Gastrocnemius medialis (tissue), 4 donors: Measurements from ENCODE around the gene FTHL17.

ENCODE experiments used
- POLR2A ChIP-seq, 2 donors: fragments of 450-650 bp; IDR thresholded peaks; one replicate each; pipeline ENCODE4 v1.6.1; 2017; ENCODE audit warnings: antibody characterized with exemption in 2 of 2, mild to moderate bottlenecking in 2 of 2, moderate library complexity in 2 of 2
- TF ChIP-seq, protein P1 (sequence below), 5 experiments: fragments of 450-650 bp in 3 of 5; fragments of 200-600 bp in 2 of 5; sonication (generic) in 2 of 5; IDR thresholded peaks in 4 of 5; conservative IDR thresholded peaks in 1 of 5; 1 replicate in 4 of 5; 2 replicates in 1 of 5; pipeline ENCODE4 v1.5.1; 2016 to 2019; ENCODE audit warnings: antibody characterized with exemption in 5 of 5, mild to moderate bottlenecking in 3 of 5, moderate library complexity in 3 of 5

DNA sequence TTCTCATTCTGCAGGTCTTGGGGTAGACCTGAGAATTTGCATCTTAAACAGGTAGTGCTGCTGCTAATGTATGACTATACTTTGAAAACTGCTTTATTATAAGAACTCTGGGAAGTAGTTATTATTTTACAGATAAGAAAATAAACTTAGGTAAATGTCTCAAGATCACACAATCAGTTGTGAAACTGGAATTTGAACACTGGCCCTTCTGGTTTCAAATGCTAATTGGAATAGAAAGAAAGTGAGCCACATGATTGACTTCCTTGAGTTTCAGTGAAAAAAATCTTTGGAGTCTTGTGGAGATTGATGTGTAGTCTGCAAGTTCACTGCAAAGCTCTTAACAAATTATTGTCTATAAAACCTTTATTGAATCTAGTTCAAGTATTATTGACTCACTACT, 44.5 kb downstream of the FTHL17 start:
- TF ChIP-seq, protein P1, sequence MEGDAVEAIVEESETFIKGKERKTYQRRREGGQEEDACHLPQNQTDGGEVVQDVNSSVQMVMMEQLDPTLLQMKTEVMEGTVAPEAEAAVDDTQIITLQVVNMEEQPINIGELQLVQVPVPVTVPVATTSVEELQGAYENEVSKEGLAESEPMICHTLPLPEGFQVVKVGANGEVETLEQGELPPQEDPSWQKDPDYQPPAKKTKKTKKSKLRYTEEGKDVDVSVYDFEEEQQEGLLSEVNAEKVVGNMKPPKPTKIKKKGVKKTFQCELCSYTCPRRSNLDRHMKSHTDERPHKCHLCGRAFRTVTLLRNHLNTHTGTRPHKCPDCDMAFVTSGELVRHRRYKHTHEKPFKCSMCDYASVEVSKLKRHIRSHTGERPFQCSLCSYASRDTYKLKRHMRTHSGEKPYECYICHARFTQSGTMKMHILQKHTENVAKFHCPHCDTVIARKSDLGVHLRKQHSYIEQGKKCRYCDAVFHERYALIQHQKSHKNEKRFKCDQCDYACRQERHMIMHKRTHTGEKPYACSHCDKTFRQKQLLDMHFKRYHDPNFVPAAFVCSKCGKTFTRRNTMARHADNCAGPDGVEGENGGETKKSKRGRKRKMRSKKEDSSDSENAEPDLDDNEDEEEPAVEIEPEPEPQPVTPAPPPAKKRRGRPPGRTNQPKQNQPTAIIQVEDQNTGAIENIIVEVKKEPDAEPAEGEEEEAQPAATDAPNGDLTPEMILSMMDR (IDR thresholded peaks at IDR 0.05 in 4 of 5, conservative IDR thresholded peaks at IDR 0.05 in 1 of 5): no peak
- TF ChIP-seq POLR2A (IDR thresholded peaks at IDR 0.05): no peak
